ENCODE results near the gene FARS2.

FARS2 gene

GRCh38 chr6:5521322-5521721 is 260.0 kb downstream of the FARS2 start:
- Histone ChIP-seq H3K4me1 (ENCODE audit: insufficient read depth, low read length) (peaks cover 38% of the 10 kb centered on the region), H3K36me3 (ENCODE audit: insufficient read depth, low read length) (no peaks in the 10 kb centered on the region), H3K79me2 (ENCODE audit: insufficient read depth, low read length) (no peaks in the 10 kb centered on the region), H2AFZ (ENCODE audit: low read depth, low read length) (no peak overlapping the region), H3K27ac (ENCODE audit: low read length) (peak overlapping the region; percentile 65), H3K9ac (ENCODE audit: low read depth, low read length) (peak overlapping the region; percentile 14; the same call in 1 of the 2 replicates), H3K27me3 (ENCODE audit: insufficient read depth, low read length, poor library complexity) (no peaks in the 10 kb centered on the region), H3K4me2 (ENCODE audit: insufficient read depth, low read length) (peak overlapping the region; percentile 49), H3K9me3 (ENCODE audit: insufficient read depth, low read length, severe bottlenecking) (no peaks in the 10 kb centered on the region), H3K4me3 (ENCODE audit: low read depth in 1 of 2, low read length in 2 of 2) (peak overlapping the region in 1 of 2 experiments; percentile 9; a peak in 1 of 4 replicates), H4K20me1 (ENCODE audit: insufficient read depth, low read length) (peaks cover 3% of the 10 kb centered on the region; the same call in 1 of the 2 replicates)
- DNase-seq (peak; percentile 23), ATAC-seq (ENCODE audit: insufficient read depth, low read depth) (peak; percentile 76)
- TF ChIP-seq CTCF (IDR thresholded peaks at IDR 0.05; ENCODE audit: borderline replicate concordance, extremely low read depth, low read length, poor library complexity, severe bottlenecking) (no peak), EZH2 (IDR thresholded peaks at IDR 0.05; ENCODE audit: borderline replicate concordance, low read depth, low read length, severe bottlenecking) (no peak)

GRCh38 chr6:5522147-5522546 is 260.8 kb downstream of the FARS2 start:
- Histone ChIP-seq H3K36me3 (ENCODE audit: insufficient read depth, low read length) (no peaks in the 10 kb centered on the region), H3K4me3 (ENCODE audit: low read depth in 1 of 2, low read length in 2 of 2) (peak overlapping the region in 1 of 2 experiments; percentile 17; a peak in 1 of 4 replicates), H3K9me3 (ENCODE audit: insufficient read depth, low read length, severe bottlenecking) (no peaks in the 10 kb centered on the region), H2AFZ (ENCODE audit: low read depth, low read length) (no peak overlapping the region), H3K27ac (ENCODE audit: low read length) (peak overlapping the region; percentile 65; the same call in 1 of the 2 replicates), H4K20me1 (ENCODE audit: insufficient read depth, low read length) (peaks cover 3% of the 10 kb centered on the region; the same call in 1 of the 2 replicates), H3K27me3 (ENCODE audit: insufficient read depth, low read length, poor library complexity) (no peaks in the 10 kb centered on the region), H3K9ac (ENCODE audit: low read depth, low read length) (peak overlapping the region; percentile 14; the same call in 1 of the 2 replicates), H3K4me1 (ENCODE audit: insufficient read depth, low read length) (peaks cover 38% of the 10 kb centered on the region), H3K79me2 (ENCODE audit: insufficient read depth, low read length) (no peaks in the 10 kb centered on the region), H3K4me2 (ENCODE audit: insufficient read depth, low read length) (peak overlapping the region; percentile 49)
- ATAC-seq (ENCODE audit: insufficient read depth, low read depth): peak; percentile 59; the same call in 2 of the 3 replicates
- DNase-seq: peak; percentile 30
- TF ChIP-seq EZH2 (IDR thresholded peaks at IDR 0.05; ENCODE audit: borderline replicate concordance, low read depth, low read length, severe bottlenecking) (no peak), CTCF (IDR thresholded peaks at IDR 0.05; ENCODE audit: borderline replicate concordance, extremely low read depth, low read length, poor library complexity, severe bottlenecking) (no peak)

- Histone ChIP-seq H3K27me3 (ENCODE audit: insufficient read depth, low read length, poor library complexity) (no peaks in the 10 kb centered on the region), H3K9me3 (ENCODE audit: insufficient read depth, low read length, severe bottlenecking) (no peaks in the 10 kb centered on the region), H3K4me1 (ENCODE audit: insufficient read depth, low read length) (peaks cover 33% of the 10 kb centered on the region), H3K9ac (ENCODE audit: low read depth, low read length) (no peak overlapping the region), H3K27ac (ENCODE audit: low read length) (no peak overlapping the region), H3K36me3 (ENCODE audit: insufficient read depth, low read length) (no peaks in the 10 kb centered on the region), H3K4me3 (ENCODE audit: low read depth in 1 of 2, low read length in 2 of 2) (no peak overlapping the region), H3K79me2 (ENCODE audit: insufficient read depth, low read length) (no peaks in the 10 kb centered on the region), H3K4me2 (ENCODE audit: insufficient read depth, low read length) (no peak overlapping the region), H4K20me1 (ENCODE audit: insufficient read depth, low read length) (peaks cover 3% of the 10 kb centered on the region; the same call in 1 of the 2 replicates), H2AFZ (ENCODE audit: low read depth, low read length) (no peak overlapping the region)
- DNase-seq (no peak), ATAC-seq (ENCODE audit: insufficient read depth, low read depth) (no peak)
- no peak for TF ChIP-seq CTCF (IDR thresholded peaks at IDR 0.05; ENCODE audit: borderline replicate concordance, extremely low read depth, low read length, poor library complexity, severe bottlenecking)
- TF ChIP-seq EZH2 (IDR thresholded peaks at IDR 0.05; ENCODE audit: borderline replicate concordance, low read depth, low read length, severe bottlenecking): no peak
Observed at GRCh38 chr6:5524110-5524509, 262.8 kb downstream of the FARS2 start.
